ENCODE data around the gene LRTM2.
"Not testable (repeated sequence)": the region's sequence is repeated elsewhere in the genome, so short reads cannot be mapped to it uniquely, and the experiment has no call there.

The LRTM2 gene

DNA sequence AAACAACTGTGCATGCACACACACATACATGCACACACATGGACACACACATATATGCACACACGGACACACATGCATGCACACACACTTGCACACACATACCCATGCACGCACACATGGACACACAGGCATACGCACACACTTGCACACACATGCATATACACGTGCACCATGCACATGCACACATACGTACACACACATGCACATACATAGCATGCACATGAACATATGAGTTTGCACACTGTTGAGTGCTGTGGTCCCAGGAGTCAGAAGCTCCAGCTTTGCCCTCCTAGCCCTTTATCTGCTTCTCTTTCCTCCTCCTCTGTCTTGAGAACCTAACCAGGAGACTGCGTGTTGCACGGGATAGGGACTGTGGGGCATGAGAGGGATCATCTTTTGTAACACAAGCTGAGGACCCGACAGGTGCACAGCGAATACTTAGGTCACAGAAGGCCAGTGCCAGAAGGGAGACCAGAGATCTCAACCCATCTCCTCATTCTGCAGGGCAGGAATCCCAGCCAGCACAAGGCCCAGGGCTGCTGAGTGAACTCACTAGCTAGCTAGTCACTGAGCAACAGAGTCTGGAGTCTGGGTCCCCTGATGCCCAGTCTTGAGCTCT, 3.5 kb upstream of the LRTM2 start:
- TF ChIP-seq, protein P1, sequence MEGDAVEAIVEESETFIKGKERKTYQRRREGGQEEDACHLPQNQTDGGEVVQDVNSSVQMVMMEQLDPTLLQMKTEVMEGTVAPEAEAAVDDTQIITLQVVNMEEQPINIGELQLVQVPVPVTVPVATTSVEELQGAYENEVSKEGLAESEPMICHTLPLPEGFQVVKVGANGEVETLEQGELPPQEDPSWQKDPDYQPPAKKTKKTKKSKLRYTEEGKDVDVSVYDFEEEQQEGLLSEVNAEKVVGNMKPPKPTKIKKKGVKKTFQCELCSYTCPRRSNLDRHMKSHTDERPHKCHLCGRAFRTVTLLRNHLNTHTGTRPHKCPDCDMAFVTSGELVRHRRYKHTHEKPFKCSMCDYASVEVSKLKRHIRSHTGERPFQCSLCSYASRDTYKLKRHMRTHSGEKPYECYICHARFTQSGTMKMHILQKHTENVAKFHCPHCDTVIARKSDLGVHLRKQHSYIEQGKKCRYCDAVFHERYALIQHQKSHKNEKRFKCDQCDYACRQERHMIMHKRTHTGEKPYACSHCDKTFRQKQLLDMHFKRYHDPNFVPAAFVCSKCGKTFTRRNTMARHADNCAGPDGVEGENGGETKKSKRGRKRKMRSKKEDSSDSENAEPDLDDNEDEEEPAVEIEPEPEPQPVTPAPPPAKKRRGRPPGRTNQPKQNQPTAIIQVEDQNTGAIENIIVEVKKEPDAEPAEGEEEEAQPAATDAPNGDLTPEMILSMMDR (conservative IDR thresholded peaks at IDR 0.05; ENCODE audit: low read depth, low read length), result no peak
- Histone ChIP-seq H3K27ac (no peak overlapping the region), H3K36me3 (ENCODE audit: insufficient read depth) (no peaks in the 10 kb centered on the region), H3K4me3 (IDR thresholded peaks at IDR 0.05; ENCODE audit: insufficient read depth, low read depth, low read length) (no peak overlapping the region), H3K4me2 (no peak overlapping the region), H4K20me1 (ENCODE audit: insufficient read depth) (no peaks in the 10 kb centered on the region), H3K4me1 (ENCODE audit: low read depth, poor library complexity, severe bottlenecking) (no peaks in the 10 kb centered on the region), H3K9ac (no peak overlapping the region), H3K79me2 (ENCODE audit: insufficient read depth, low read depth) (no peaks in the 10 kb centered on the region), H3K27me3 (ENCODE audit: insufficient read depth, low read depth) (peaks cover 82% of the 10 kb centered on the region), H2AFZ (ENCODE audit: low read depth) (no peak overlapping the region)

GRCh38 chr12:1817928-1818327, 2.4 kb upstream of the LRTM2 start:
- H3K4me3 ChIP-seq (IDR thresholded peaks at IDR 0.05; ENCODE audit: insufficient read depth, low read depth, low read length); H3K36me3 ChIP-seq (ENCODE audit: insufficient read depth); H3K79me2 ChIP-seq (ENCODE audit: insufficient read depth, low read depth); H3K4me1 ChIP-seq (ENCODE audit: low read depth, poor library complexity, severe bottlenecking); H3K27ac ChIP-seq; H2AFZ ChIP-seq (ENCODE audit: low read depth); H3K9ac ChIP-seq; H3K4me2 ChIP-seq; H4K20me1 ChIP-seq (ENCODE audit: insufficient read depth): not testable (repeated sequence)
- H3K27me3 ChIP-seq (ENCODE audit: insufficient read depth, low read depth), result peaks cover 78% of the 10 kb centered on the region

- H3K27me3 ChIP-seq (ENCODE audit: insufficient read depth, low read depth), result peaks cover 72% of the 10 kb centered on the region
- H3K36me3 ChIP-seq (ENCODE audit: insufficient read depth), result no peaks in the 10 kb centered on the region
- H3K27ac ChIP-seq, result no peak overlapping the region
- TF ChIP-seq, protein P1 (conservative IDR thresholded peaks at IDR 0.05; ENCODE audit: low read depth, low read length), result no peak
- H3K4me3 ChIP-seq (IDR thresholded peaks at IDR 0.05; ENCODE audit: insufficient read depth, low read depth, low read length), result no peak overlapping the region
- H3K4me2 ChIP-seq, result no peak overlapping the region
- H3K79me2 ChIP-seq (ENCODE audit: insufficient read depth, low read depth), result no peaks in the 10 kb centered on the region
- no peak overlapping the region for H2AFZ ChIP-seq (ENCODE audit: low read depth)
- no peaks in the 10 kb centered on the region for H3K4me1 ChIP-seq (ENCODE audit: low read depth, poor library complexity, severe bottlenecking)
- no peaks in the 10 kb centered on the region for H4K20me1 ChIP-seq (ENCODE audit: insufficient read depth)
- H3K9ac ChIP-seq, result no peak overlapping the region
These were observed 1.3 kb upstream of the LRTM2 start for GRCh38 chr12:1819050-1819449.

GRCh38 chr12:1819571-1819970, 794 bp upstream of the LRTM2 start:
- H3K4me2 ChIP-seq, result no peak overlapping the region

GRCh38 chr12:1820896-1821291, 529 bp downstream of the LRTM2 start:
- H3K4me2 ChIP-seq, result no peak overlapping the region
- no peak overlapping the region for H3K9ac ChIP-seq
- peaks cover 72% of the 10 kb centered on the region for H3K27me3 ChIP-seq (ENCODE audit: insufficient read depth, low read depth)
- H3K4me3 ChIP-seq (IDR thresholded peaks at IDR 0.05; ENCODE audit: insufficient read depth, low read depth, low read length), result no peak overlapping the region
- H3K27ac ChIP-seq, result no peak overlapping the region
- no peaks in the 10 kb centered on the region for H4K20me1 ChIP-seq (ENCODE audit: insufficient read depth)
- TF ChIP-seq, protein P1 (conservative IDR thresholded peaks at IDR 0.05; ENCODE audit: low read depth, low read length), result no peak
- H2AFZ ChIP-seq (ENCODE audit: low read depth), result no peak overlapping the region
- H3K79me2 ChIP-seq (ENCODE audit: insufficient read depth, low read depth), result no peaks in the 10 kb centered on the region
- H3K4me1 ChIP-seq (ENCODE audit: low read depth, poor library complexity, severe bottlenecking), result no peaks in the 10 kb centered on the region
- no peaks in the 10 kb centered on the region for H3K36me3 ChIP-seq (ENCODE audit: insufficient read depth)

More at GRCh38 chr12:1819571-1819970, 794 bp upstream of the LRTM2 start:
- TF ChIP-seq, protein P1 (conservative IDR thresholded peaks at IDR 0.05; ENCODE audit: low read depth, low read length), result no peak
- Histone ChIP-seq H3K36me3 (ENCODE audit: insufficient read depth) (no peaks in the 10 kb centered on the region), H3K27me3 (ENCODE audit: insufficient read depth, low read depth) (peaks cover 72% of the 10 kb centered on the region), H3K27ac (no peak overlapping the region), H3K9ac (no peak overlapping the region), H3K4me3 (IDR thresholded peaks at IDR 0.05; ENCODE audit: insufficient read depth, low read depth, low read length) (no peak overlapping the region), H4K20me1 (ENCODE audit: insufficient read depth) (no peaks in the 10 kb centered on the region), H3K79me2 (ENCODE audit: insufficient read depth, low read depth) (no peaks in the 10 kb centered on the region), H2AFZ (ENCODE audit: low read depth) (no peak overlapping the region), H3K4me1 (ENCODE audit: low read depth, poor library complexity, severe bottlenecking) (no peaks in the 10 kb centered on the region)
